GM21723 (cell line): ENCODE measurements around the gene SOWAHB.

ENCODE experiments used
- ATAC-seq: cut with Tn5 transposase; IDR thresholded peaks from one replicate; pipeline ENCODE4 v1.9.1; 2021; ENCODE audit warnings: mild to moderate bottlenecking, moderate library complexity; ENCODE audit not compliant: unreplicated experiment

The SOWAHB gene

GRCh38 chr4:76856243-76857073 is 41.5 kb downstream of the SOWAHB start:
- ATAC-seq = no peak

- ATAC-seq = no peak
These were observed 43.1 kb downstream of the SOWAHB start for GRCh38 chr4:76854858-76855257.

- no peak for ATAC-seq
These were observed 46.6 kb downstream of the SOWAHB start for GRCh38 chr4:76851375-76851774.

- no peak for ATAC-seq
These were observed 47.9 kb downstream of the SOWAHB start for GRCh38 chr4:76850010-76850441.
